Nephron (organoid): ENCODE results near the gene PWWP2B.

Experiments used
- H3K27ac Mint-ChIP-seq, 3 experiments: 2 replicates each; pipeline ENCODE4 v1.8.0; 2020; ENCODE audit warnings: mixed read lengths in 3 of 3, mild to moderate bottlenecking in 2 of 3, moderate library complexity in 1 of 3
- H3K27me3 Mint-ChIP-seq: 2 replicates; pipeline ENCODE4 v1.8.0; 2021; ENCODE audit warnings: low read depth, mild to moderate bottlenecking, moderate library complexity, mixed read lengths
- H3K36me3 Mint-ChIP-seq: 2 replicates; pipeline ENCODE4 v1.8.0; 2020; ENCODE audit warnings: low read depth, mixed read lengths
- H3K4me1 Mint-ChIP-seq: 2 replicates; pipeline ENCODE4 v1.8.0; 2020; ENCODE audit warnings: mixed read lengths
- H3K4me3 Mint-ChIP-seq, 3 experiments: 2 replicates each; pipeline ENCODE4 v1.8.0; 2020; ENCODE audit warnings: mild to moderate bottlenecking in 3 of 3, mixed read lengths in 3 of 3, moderate library complexity in 2 of 3
- H3K9me3 Mint-ChIP-seq: 2 replicates; pipeline ENCODE4 v1.8.0; 2020; ENCODE audit warnings: mixed read lengths
- TF ChIP-seq, protein P1 (sequence below), 3 experiments: fragments of 200-600 bp; sonication (generic); IDR thresholded peaks; one replicate each; pipeline ENCODE4 v1.5.0; 2021; ENCODE audit warnings: antibody characterized with exemption in 3 of 3; ENCODE audit not compliant: unreplicated experiment in 3 of 3

The PWWP2B gene

DNA sequence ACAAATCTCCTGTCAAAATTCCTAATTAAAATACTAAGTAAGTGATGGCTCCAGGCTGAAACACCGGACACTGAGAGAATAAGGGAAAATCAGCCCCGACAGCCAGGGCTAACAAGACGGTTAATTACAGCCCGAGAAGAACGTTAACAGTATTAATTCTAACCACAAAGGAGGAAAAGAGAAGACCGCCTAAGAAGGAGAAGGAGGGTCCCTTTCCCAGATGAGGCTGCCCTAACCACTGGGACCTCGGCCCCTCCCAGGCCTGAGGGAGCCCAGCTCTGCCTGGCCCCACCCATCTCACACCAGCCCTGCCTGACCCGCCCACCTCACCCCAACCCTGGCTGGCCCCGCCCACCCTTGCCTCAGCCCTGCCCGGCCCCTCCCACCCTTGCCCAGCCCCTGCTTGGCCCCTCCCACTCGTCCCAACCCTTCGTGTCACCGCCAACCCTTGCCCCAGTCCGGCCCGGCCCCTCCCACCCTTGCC lies 51.3 kb downstream of the PWWP2B start:
- H3K9me3 Mint-ChIP-seq: no peaks in the 10 kb centered on the region
- H3K4me1 Mint-ChIP-seq: peaks cover 22% of the 10 kb centered on the region
- peak overlapping the region in 1 of 3 experiments; percentile 34 for H3K4me3 Mint-ChIP-seq
- TF ChIP-seq, protein P1, sequence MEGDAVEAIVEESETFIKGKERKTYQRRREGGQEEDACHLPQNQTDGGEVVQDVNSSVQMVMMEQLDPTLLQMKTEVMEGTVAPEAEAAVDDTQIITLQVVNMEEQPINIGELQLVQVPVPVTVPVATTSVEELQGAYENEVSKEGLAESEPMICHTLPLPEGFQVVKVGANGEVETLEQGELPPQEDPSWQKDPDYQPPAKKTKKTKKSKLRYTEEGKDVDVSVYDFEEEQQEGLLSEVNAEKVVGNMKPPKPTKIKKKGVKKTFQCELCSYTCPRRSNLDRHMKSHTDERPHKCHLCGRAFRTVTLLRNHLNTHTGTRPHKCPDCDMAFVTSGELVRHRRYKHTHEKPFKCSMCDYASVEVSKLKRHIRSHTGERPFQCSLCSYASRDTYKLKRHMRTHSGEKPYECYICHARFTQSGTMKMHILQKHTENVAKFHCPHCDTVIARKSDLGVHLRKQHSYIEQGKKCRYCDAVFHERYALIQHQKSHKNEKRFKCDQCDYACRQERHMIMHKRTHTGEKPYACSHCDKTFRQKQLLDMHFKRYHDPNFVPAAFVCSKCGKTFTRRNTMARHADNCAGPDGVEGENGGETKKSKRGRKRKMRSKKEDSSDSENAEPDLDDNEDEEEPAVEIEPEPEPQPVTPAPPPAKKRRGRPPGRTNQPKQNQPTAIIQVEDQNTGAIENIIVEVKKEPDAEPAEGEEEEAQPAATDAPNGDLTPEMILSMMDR (IDR thresholded peaks at IDR 0.05; ENCODE audit: unreplicated experiment in 3 of 3): no peak
- no peaks in the 10 kb centered on the region for H3K36me3 Mint-ChIP-seq
- H3K27me3 Mint-ChIP-seq: no peaks in the 10 kb centered on the region
- H3K27ac Mint-ChIP-seq: peak overlapping the region; percentile 81 to 95 (median 85)

DNA sequence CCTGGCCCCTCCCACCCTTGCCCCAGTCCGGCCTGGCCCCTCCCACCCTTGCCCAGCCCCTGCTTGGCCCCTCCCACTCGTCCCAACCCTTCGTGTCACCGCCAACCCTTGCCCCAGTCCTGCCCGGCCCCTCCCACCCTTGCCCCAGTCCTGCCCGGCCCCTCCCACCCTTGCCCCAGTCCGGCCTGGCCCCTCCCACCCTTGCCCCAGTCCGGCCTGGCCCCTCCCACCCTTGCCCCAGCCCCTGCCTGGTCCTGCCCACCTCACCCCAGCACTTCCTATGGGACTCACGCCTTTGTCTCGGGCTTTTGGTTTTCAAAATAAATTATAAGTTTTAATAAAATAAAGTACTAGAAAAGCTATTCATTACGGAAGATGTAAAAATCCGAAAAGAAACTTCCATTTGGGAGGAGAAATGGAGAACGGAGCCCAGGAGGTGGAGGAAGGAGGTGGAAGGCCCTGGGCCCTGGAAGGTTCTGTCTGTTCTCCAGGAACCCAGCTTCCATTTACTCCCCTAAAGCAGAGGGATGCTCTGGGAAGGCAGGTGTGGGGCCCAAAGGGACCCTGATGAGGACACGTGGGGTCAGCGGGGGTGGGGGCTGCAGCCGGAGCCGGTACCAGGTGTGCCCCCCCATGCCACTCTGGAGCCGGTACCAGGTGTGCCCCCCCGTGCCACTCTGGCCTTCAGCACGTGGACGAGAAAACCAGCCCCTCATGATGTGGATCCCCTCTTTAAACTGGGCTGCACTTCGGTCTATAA lies 52.2 kb downstream of the PWWP2B start:
- Mint-ChIP-seq H3K4me1 (peaks cover 22% of the 10 kb centered on the region), H3K27me3 (no peaks in the 10 kb centered on the region), H3K36me3 (no peaks in the 10 kb centered on the region), H3K9me3 (no peaks in the 10 kb centered on the region), H3K27ac (peak overlapping the region in 1 of 3 experiments; percentile 60), H3K4me3 (no peak overlapping the region)
- TF ChIP-seq, protein P1 (IDR thresholded peaks at IDR 0.05; ENCODE audit: unreplicated experiment in 3 of 3): no peak

DNA sequence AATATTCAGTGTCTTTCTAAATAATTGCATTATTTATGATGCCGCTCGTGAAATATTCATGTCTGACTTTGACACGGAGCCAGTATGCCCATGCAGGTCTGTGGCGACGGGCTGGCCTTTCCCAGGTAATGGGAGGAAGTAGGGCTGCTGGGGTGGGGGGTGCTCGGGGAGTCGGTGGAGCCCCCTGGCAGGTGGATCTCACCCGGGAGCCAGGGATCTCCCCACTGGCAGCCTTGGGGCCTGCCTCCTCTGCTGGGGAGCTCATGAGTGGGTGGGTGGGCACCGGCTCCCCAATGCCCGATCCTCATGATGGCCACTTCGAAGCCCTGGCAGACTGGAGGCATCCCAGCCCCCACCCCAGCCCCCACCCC lies 52.8 kb downstream of the PWWP2B start:
- TF ChIP-seq, protein P1 (IDR thresholded peaks at IDR 0.05; ENCODE audit: unreplicated experiment in 3 of 3): no peak
- Mint-ChIP-seq H3K9me3 (no peaks in the 10 kb centered on the region), H3K27me3 (no peaks in the 10 kb centered on the region), H3K27ac (peak overlapping the region in 1 of 3 experiments; percentile 60), H3K4me3 (no peak overlapping the region), H3K4me1 (peaks cover 22% of the 10 kb centered on the region), H3K36me3 (no peaks in the 10 kb centered on the region)

DNA sequence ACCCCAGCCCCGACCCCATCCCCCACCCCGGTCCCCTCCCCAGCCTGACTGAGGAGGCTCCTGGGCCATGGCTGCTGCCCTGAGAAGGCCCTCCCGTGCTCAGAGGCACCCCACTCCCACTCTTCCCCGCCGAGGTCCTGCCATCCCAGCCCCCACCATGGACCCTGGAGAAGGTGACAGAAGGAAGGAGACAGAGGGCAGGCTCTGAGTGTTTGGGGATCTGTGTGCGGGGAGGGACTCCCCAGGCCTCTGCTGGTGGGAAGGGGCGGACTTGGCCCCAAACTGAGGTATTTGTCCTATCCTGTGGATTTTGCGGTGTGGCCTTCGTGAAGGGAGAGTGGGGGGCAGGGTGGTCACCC lies 53.4 kb downstream of the PWWP2B start:
- Mint-ChIP-seq H3K4me3 (no peak overlapping the region), H3K27me3 (peaks cover 5% of the 10 kb centered on the region), H3K36me3 (no peaks in the 10 kb centered on the region), H3K27ac (no peak overlapping the region), H3K4me1 (peaks cover 16% of the 10 kb centered on the region), H3K9me3 (no peaks in the 10 kb centered on the region)
- TF ChIP-seq, protein P1 (IDR thresholded peaks at IDR 0.05; ENCODE audit: unreplicated experiment in 3 of 3): no peak

DNA sequence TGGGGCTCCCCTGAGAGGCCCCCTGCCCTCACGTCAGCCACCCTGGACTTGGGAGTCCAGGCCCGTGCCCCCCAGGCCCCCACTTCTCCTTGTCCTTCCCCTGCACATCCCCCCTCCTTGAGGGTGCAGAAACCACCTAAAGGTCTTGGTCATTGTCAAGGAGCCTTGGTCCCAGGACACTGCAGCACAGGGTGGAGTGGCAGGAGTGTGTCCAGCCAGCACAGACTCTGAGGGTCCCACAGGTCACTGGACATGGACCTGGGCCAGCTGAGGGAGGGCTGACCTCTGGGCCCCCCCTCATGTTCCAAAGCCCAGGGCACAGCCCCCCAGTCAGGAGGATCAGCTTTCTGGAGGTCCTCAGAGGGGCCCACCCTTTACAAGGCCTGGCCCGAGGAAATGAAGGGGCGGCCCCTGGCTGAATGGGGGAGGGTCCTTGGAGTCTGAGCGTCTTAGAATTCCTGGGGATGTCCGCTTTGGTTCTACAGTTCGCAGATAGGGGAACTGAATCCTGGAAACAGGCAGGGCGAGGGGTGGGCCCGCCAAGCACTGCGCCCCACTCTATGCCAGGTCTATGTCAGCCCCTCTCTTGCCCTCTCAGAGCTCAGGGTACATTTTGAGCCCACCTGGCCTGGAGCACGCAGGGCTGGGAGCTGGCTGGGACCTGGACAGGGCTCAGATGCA lies 54.0 kb downstream of the PWWP2B start:
- H3K27ac Mint-ChIP-seq: peak overlapping the region in 2 of 3 experiments; percentile 31 to 37
- peaks cover 6% of the 10 kb centered on the region for H3K27me3 Mint-ChIP-seq

More for the DNA sequence above, 54.0 kb downstream of the PWWP2B start:
- no peaks in the 10 kb centered on the region for H3K9me3 Mint-ChIP-seq
- TF ChIP-seq, protein P1 (IDR thresholded peaks at IDR 0.05; ENCODE audit: unreplicated experiment in 3 of 3): no peak
- peaks cover 15% of the 10 kb centered on the region for H3K4me1 Mint-ChIP-seq
- H3K36me3 Mint-ChIP-seq: no peaks in the 10 kb centered on the region
- no peak overlapping the region for H3K4me3 Mint-ChIP-seq
